ENCODE data around the gene FBP2.

- TF ChIP-seq EED (IDR thresholded peaks at IDR 0.05; ENCODE audit: low read depth) (no peak), CTCF (IDR thresholded peaks at IDR 0.05 in 2 of 3, conservative IDR thresholded peaks at IDR 0.05 in 1 of 3; ENCODE audit: control insufficient read depth in 2 of 3, extremely low read depth in 1 of 3, insufficient read depth in 1 of 3, low read depth in 3 of 3, low read length in 3 of 3) (no peak)
Observed at GRCh38 chr9:94600715-94601114, 7.1 kb upstream of the FBP2 start.
